Small intestine (tissue), 4 donors: ENCODE results near the gene SMIM10L2A. TPM values are rescaled to one million over a fixed set of nuclear protein-coding genes. Genes with fewer than 3 reads are reported as not detected.

Experiments
- polyA plus RNA-seq, 4 donors: library from polyadenylated mRNA; stranded (reverse) in 3 of 4; unstranded in 1 of 4; fragments of 200-250 nt in 3 of 4; fragments of 120-200 nt in 1 of 4; gene quantifications; one replicate each; pipeline versions ENCODE4 v1.2.1 to v1.2.3, GENCODE V29; 2013
- donor health status: healthy with polysubstance abuse.
- donor health status: Bipolar disorder and iron deficiency.
- donor health status: healthy.

SMIM10L2A gene
- polyA plus RNA-seq, 4 donors: 0.92 to 4.6 TPM; not detected in 2

Other genes starting within 250 kb of the SMIM10L2A start
- gene ETDA, start 169.9 kb upstream of the SMIM10L2A start, polyA plus RNA-seq: not detected
- gene ETDC, start 112.5 kb upstream of the SMIM10L2A start, polyA plus RNA-seq: not detected
- gene ZNF75D, start 77.8 kb upstream of the SMIM10L2A start, polyA plus RNA-seq: 10 to 100 TPM in 1 of 4 donors, 1 to 10 TPM in 3; 5.7 to 12.6 (median 7.6) TPM
- gene ZNF449, start 77.1 kb upstream of the SMIM10L2A start, polyA plus RNA-seq: 1 to 10 TPM in 3 of 4 donors, under 1 TPM in 1; 0.67 to 4.8 (median 1.1) TPM
- 10 to 100 TPM in 2 of 4 donors, 1 to 10 TPM in 2; 2.4 to 11.1 (median 10.3) TPM for gene INTS6L, start 98.7 kb downstream of the SMIM10L2A start, polyA plus RNA-seq